ENCODE data around the gene VPS4A. TPM values are rescaled to one million over a fixed set of nuclear protein-coding genes. Genes with fewer than 3 reads are reported as not detected.

VPS4A gene
- total and polyA plus RNA-seq, 2 of the 8 experiments (the other 6 are each of a cell fraction or from before 2014, with no cell fraction given), result 14.1 to 24.1 TPM

DNA sequence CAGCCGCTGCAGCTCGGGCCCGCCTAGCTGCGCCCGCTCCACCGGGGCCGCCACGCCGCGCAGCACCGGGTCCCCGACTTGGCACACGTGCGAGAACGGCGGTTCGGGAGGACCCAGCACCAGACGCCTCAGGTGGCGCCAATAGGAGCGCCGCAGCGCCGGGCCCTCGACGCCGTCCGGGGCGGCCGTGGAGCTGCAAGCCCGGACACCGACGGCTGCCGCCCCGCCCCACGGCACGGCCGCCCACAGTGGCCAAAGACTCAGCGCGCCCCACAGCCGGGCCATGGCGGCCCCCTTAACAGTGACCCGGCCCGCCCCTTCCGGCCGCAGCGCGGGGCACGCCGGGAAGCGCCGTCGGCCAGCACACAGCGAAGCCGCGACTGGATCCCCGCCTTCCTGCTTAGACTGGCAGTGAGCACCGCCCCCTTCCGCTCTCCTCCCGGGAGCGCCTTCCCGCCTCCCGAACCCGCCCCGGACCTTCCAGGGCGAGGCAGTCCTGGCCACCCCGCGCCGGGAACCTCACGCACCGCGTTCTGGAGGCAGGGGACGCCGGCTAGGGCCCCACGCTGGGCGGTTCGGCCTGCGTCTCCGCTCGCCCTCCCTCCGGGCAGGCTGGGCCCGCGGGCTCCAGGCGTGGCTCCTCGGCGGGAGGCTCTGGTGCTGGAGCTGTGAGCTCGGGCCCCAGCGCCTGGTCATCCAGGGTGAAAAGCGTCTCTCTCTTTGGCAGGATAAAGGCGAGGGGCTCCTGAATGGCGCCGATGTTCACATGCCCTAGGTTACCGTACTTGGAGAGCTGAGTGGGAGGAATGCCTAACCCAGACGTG lies 19.3 kb downstream of the VPS4A start, which contains the start of gene PDF (continued):
- TF ChIP-seq KDM1A (IDR thresholded peaks at IDR 0.05; ENCODE audit: borderline replicate concordance, low read length) (no peak), HDAC2 (IDR thresholded peaks at IDR 0.05; ENCODE audit: borderline replicate concordance in 1 of 2, low read depth in 2 of 2, low read length in 2 of 2) (peak in 1 of 2 experiments; percentile 88; a peak in 1 of 4 replicates), SIX5 (IDR thresholded peaks at IDR 0.05; ENCODE audit: low read depth, low read length) (no peak), ATF2 (IDR thresholded peaks at IDR 0.05; ENCODE audit: low read length) (no peak), CEBPB (IDR thresholded peaks at IDR 0.05; ENCODE audit: low read depth, low read length) (peak; percentile 17; the same call in 1 of the 2 replicates), NANOG (IDR thresholded peaks at IDR 0.05; ENCODE audit: insufficient read depth, low read depth, low read length, poor library complexity, severe bottlenecking) (no peak), PHF8 (conservative IDR thresholded peaks at IDR 0.05; ENCODE audit: low read depth, low read length) (peak; percentile 90), POLR2A (IDR thresholded peaks at IDR 0.05; ENCODE audit: control extremely low read depth in 1 of 2, low read depth in 2 of 2, low read length in 2 of 2) (peak; percentile 79 to 92), ASH2L (IDR thresholded peaks at IDR 0.05; ENCODE audit: low read length) (peak; percentile 65)
- TF ChIP-seq, protein P1, sequence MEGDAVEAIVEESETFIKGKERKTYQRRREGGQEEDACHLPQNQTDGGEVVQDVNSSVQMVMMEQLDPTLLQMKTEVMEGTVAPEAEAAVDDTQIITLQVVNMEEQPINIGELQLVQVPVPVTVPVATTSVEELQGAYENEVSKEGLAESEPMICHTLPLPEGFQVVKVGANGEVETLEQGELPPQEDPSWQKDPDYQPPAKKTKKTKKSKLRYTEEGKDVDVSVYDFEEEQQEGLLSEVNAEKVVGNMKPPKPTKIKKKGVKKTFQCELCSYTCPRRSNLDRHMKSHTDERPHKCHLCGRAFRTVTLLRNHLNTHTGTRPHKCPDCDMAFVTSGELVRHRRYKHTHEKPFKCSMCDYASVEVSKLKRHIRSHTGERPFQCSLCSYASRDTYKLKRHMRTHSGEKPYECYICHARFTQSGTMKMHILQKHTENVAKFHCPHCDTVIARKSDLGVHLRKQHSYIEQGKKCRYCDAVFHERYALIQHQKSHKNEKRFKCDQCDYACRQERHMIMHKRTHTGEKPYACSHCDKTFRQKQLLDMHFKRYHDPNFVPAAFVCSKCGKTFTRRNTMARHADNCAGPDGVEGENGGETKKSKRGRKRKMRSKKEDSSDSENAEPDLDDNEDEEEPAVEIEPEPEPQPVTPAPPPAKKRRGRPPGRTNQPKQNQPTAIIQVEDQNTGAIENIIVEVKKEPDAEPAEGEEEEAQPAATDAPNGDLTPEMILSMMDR (IDR thresholded peaks at IDR 0.05; ENCODE audit: control extremely low read depth in 1 of 3, insufficient read depth in 1 of 3, low read depth in 1 of 3, low read length in 3 of 3), result no peak

Measured in H1 (cell line).